Measurements from ENCODE around the gene NINL. TPM values are rescaled to one million over a fixed set of nuclear protein-coding genes. Genes with fewer than 3 reads are reported as not detected.
A peak's percentile ranks its signal among the peaks of the same experiment; 100 is the strongest.

Gene NINL
- total RNA-seq, 4 donors from 2014 or later, result 3.1 to 9.7 (median 5.7) TPM

- 82 to 89% methylated on average over 7 of the region's 7 CpGs for WGBS, 2 donors (ENCODE audit: low coverage in 1 of 2)
- intact Hi-C loops (cut with DNase I; ENCODE audit: low total_unique reads), result no loop called here
- DNase-seq, result no peak
Observed at GRCh38 chr20:25510721-25511120, 74.6 kb downstream of the NINL start.

GRCh38 chr20:25510202-25510601 lies 75.1 kb downstream of the NINL start:
- 93% methylated on average over 8 of the region's 8 CpGs; no CpG with 5 or more reads in 1 of the 2 donors for WGBS, 2 donors (ENCODE audit: low coverage in 1 of 2)
- in situ Hi-C loops (cut with MboI; ENCODE audit: low pct_ligation_motif_present in 1 of 4, low pct_unique_long_range_greater_than_20kb in 1 of 4, low sequenced_read_pairs in 3 of 4) (no loop called here), intact Hi-C loops (cut with DNase I; ENCODE audit: low total_unique reads) (no loop called here)
- Histone ChIP-seq H3K4me3 (no peak overlapping the region), H3K36me3 (no peaks in the 10 kb centered on the region), H3K27me3 (no peaks in the 10 kb centered on the region), H3K27ac (no peak overlapping the region), H3K4me1 (peaks cover 0 to 14% (median 9%) of the 10 kb centered on the region in 4 donors), H3K9me3 (peaks cover 12 to 13% of the 10 kb centered on the region in 2 donors)
- no peak for DNase-seq
- TF ChIP-seq POLR2AphosphoS5 (IDR thresholded peaks at IDR 0.05) (no peak), CTCF (IDR thresholded peaks at IDR 0.05) (no peak), EP300 (IDR thresholded peaks at IDR 0.05; ENCODE audit: low read depth) (no peak), POLR2A (IDR thresholded peaks at IDR 0.05) (no peak)

More at GRCh38 chr20:25510721-25511120, 74.6 kb downstream of the NINL start:
- H3K27ac ChIP-seq, result no peak overlapping the region
- in situ Hi-C loops (cut with MboI; ENCODE audit: low pct_ligation_motif_present in 1 of 4, low pct_unique_long_range_greater_than_20kb in 1 of 4, low sequenced_read_pairs in 3 of 4), result no loop called here
- H3K27me3 ChIP-seq, result no peaks in the 10 kb centered on the region
- peaks cover 0 to 14% (median 9%) of the 10 kb centered on the region in 4 donors for H3K4me1 ChIP-seq
- H3K4me3 ChIP-seq, result no peak overlapping the region
- peaks cover 12 to 18% of the 10 kb centered on the region in 2 donors for H3K9me3 ChIP-seq
- no peaks in the 10 kb centered on the region for H3K36me3 ChIP-seq
- no peak for TF ChIP-seq POLR2A (IDR thresholded peaks at IDR 0.05)
- no peak for TF ChIP-seq EP300 (IDR thresholded peaks at IDR 0.05; ENCODE audit: low read depth)
- TF ChIP-seq POLR2AphosphoS5 (IDR thresholded peaks at IDR 0.05), result no peak
- no peak for TF ChIP-seq CTCF (IDR thresholded peaks at IDR 0.05)

- Histone ChIP-seq H3K27me3 (no peaks in the 10 kb centered on the region), H3K9me3 (peaks cover under 1 to 2% of the 10 kb centered on the region in 2 donors), H3K4me3 (no peak overlapping the region), H3K36me3 (no peaks in the 10 kb centered on the region), H3K27ac (no peak overlapping the region), H3K4me1 (peaks cover 0 to 14% (median 9%) of the 10 kb centered on the region in 4 donors)
- 96% methylated on average over 5 of the region's 5 CpGs; no CpG with 5 or more reads in 1 of the 2 donors for WGBS, 2 donors (ENCODE audit: low coverage in 1 of 2)
- intact Hi-C loops (cut with DNase I; ENCODE audit: low total_unique reads) (no loop called here), in situ Hi-C loops (cut with MboI; ENCODE audit: low pct_ligation_motif_present in 1 of 4, low pct_unique_long_range_greater_than_20kb in 1 of 4, low sequenced_read_pairs in 3 of 4) (no loop called here)
- TF ChIP-seq POLR2A (IDR thresholded peaks at IDR 0.05) (no peak), CTCF (IDR thresholded peaks at IDR 0.05) (no peak), EP300 (IDR thresholded peaks at IDR 0.05; ENCODE audit: low read depth) (no peak), POLR2AphosphoS5 (IDR thresholded peaks at IDR 0.05) (no peak)
- no peak for DNase-seq
Observed at GRCh38 chr20:25509084-25509483, 76.2 kb downstream of the NINL start.

- no peak for TF ChIP-seq POLR2A (IDR thresholded peaks at IDR 0.05)
- TF ChIP-seq EP300 (IDR thresholded peaks at IDR 0.05; ENCODE audit: low read depth), result no peak
- TF ChIP-seq CTCF (IDR thresholded peaks at IDR 0.05), result no peak
- TF ChIP-seq POLR2AphosphoS5 (IDR thresholded peaks at IDR 0.05), result no peak
- Histone ChIP-seq H3K9me3 (no peaks in the 10 kb centered on the region), H3K4me3 (no peak overlapping the region), H3K4me1 (peaks cover 0 to 14% (median 9%) of the 10 kb centered on the region in 4 donors), H3K27ac (peak overlapping the region in 1 of 4 donors; percentile 23), H3K27me3 (no peaks in the 10 kb centered on the region), H3K36me3 (no peaks in the 10 kb centered on the region)
- in situ Hi-C loops (cut with MboI; ENCODE audit: low pct_ligation_motif_present in 1 of 4, low pct_unique_long_range_greater_than_20kb in 1 of 4, low sequenced_read_pairs in 3 of 4) (no loop called here), intact Hi-C loops (cut with DNase I; ENCODE audit: low total_unique reads) (no loop called here)
- WGBS, 2 donors (ENCODE audit: low coverage in 1 of 2), result 69 to 85% methylated on average over 4 to 10 of the region's 10 CpGs
- peak; percentile 20 for DNase-seq
Observed at GRCh38 chr20:25508083-25508770, 77.1 kb downstream of the NINL start.
